GM12878 (cell line): ENCODE data around the gene AGO4. TPM values are rescaled to one million over a fixed set of nuclear protein-coding genes. Genes with fewer than 3 reads are reported as not detected.

Experiments
- ASH2L ChIP-seq: fragments of 300-600, 200-600 bp; sonication (generic); IDR thresholded peaks from 2 replicates; pipeline ENCODE4 v1.6.1; 2017; ENCODE audit warnings: low read depth, mild to moderate bottlenecking, borderline replicate concordance
- HCFC1 ChIP-seq: fragments of 150-350 bp; IDR thresholded peaks from 2 replicates; pipeline ENCODE4 v1.6.1; 2014; ENCODE audit warnings: low read length
- IKZF1 ChIP-seq: fragments of 450-650 bp; conservative IDR thresholded peaks from 2 replicates; pipeline ENCODE4 v1.6.1; 2017; ENCODE audit warnings: antibody characterized with exemption, mild to moderate bottlenecking
- NFYA ChIP-seq: IDR thresholded peaks from 2 replicates; pipeline ENCODE4 v1.6.1; 2011; ENCODE audit warnings: low read depth, mild to moderate bottlenecking, low read length, improper control_type of control experiment, borderline replicate concordance
- RCOR1 ChIP-seq: conservative IDR thresholded peaks from 2 replicates; pipeline ENCODE4 v1.6.1; 2012; ENCODE audit warnings: low read depth, low read length, improper control_type of control experiment
- TCF7 ChIP-seq: IDR thresholded peaks from 2 replicates; pipeline ENCODE4 v1.6.1; 2014; ENCODE audit warnings: antibody characterized with exemption, borderline replicate concordance
- polyA plus RNA-seq, 11 experiments: library from polyadenylated mRNA; depleted of rRNA in 4 of 11; unstranded in 6 of 11; stranded (reverse) in 5 of 11; fragments of >200 nt; fragmentation: Nextera tagmentation in 4 of 11; fragmentation: Illumina TruSeq in 1 of 11; extraction: Ambion mirVana in 4 of 11; extraction: Trizol in 1 of 11; gene quantifications; 1 replicate in 1 of 11; 2 replicates in 10 of 11; pipeline versions ENCODE4 v1.2.1 to v1.2.3, GENCODE V29; 2011 to 2016; ENCODE audit warnings: inconsistent platforms in 2 of 11, missing spikeins in 2 of 11, low read depth in 1 of 11
- total RNA-seq, 4 experiments: library from RNA; depleted of rRNA in 3 of 4; stranded (reverse); fragments of >200 nt in 3 of 4; fragmentation: Illumina TruSeq in 1 of 4; extraction: Trizol in 1 of 4; gene quantifications; 2 replicates each; pipeline versions ENCODE4 v1.2.1 to v1.2.3, GENCODE V29; 2013 to 2021
- TF ChIP-seq, protein P1 (sequence below): fragments of 450-650 bp; formaldehyde crosslinking; IDR thresholded peaks from 2 replicates; pipeline ENCODE4 v1.4.0; 2020; ENCODE audit warnings: mild to moderate bottlenecking, moderate library complexity
- TF ChIP-seq, protein P2 (sequence below): IDR thresholded peaks from 2 replicates; pipeline ENCODE4 v1.6.1; 2012; ENCODE audit warnings: low read depth, low read length, improper control_type of control experiment
- TF ChIP-seq, protein P3 (sequence below): IDR thresholded peaks from 2 replicates; pipeline ENCODE4 v1.6.1; 2012; ENCODE audit warnings: low read depth, low read length, improper control_type of control experiment
- TF ChIP-seq, protein P4 (sequence below): IDR thresholded peaks from 2 replicates; pipeline ENCODE4 v1.6.1; 2011; ENCODE audit warnings: mild to moderate bottlenecking, low read depth, low read length, moderate library complexity; ENCODE audit not compliant: insufficient replicate concordance

The AGO4 gene
- total and polyA plus RNA-seq, 10 of the 15 experiments (the other 5 are each of a cell fraction or from before 2014, with no cell fraction given) = 1.2 to 7.9 (median 3.2) TPM

DNA sequence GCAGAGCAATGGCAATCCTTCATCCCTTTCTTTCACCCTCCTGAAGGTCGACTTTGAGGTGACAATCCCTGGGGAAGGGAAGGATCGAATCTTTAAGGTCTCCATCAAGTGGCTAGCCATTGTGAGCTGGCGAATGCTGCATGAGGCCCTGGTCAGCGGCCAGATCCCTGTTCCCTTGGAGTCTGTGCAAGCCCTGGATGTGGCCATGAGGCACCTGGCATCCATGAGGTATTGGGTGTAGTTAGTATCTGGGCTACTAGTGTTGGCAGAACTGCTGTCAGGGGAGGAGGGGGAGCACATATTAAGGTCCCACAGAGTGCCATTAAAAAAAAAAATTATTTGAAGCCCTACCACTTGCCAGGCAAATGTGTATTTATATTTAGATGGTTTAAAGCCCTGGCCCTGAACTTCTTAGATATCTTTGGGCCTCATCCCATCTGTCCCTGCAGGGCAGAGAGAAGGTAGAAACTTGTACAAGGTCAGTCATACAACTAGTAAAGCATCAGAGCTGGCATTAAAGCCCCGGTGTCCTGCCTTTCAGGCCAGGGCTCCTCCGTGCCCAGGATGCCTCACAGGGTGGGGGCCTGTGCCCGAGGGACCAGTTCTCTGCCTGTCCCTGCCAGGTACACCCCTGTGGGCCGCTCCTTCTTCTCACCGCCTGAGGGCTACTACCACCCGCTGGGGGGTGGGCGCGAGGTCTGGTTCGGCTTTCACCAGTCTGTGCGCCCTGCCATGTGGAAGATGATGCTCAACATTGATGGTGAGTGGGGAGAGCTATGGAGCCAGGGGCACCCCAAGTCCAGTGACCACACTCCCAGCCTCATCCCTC is 85.4 kb downstream of the AGO4 start (continued):
- TF ChIP-seq, protein P1, sequence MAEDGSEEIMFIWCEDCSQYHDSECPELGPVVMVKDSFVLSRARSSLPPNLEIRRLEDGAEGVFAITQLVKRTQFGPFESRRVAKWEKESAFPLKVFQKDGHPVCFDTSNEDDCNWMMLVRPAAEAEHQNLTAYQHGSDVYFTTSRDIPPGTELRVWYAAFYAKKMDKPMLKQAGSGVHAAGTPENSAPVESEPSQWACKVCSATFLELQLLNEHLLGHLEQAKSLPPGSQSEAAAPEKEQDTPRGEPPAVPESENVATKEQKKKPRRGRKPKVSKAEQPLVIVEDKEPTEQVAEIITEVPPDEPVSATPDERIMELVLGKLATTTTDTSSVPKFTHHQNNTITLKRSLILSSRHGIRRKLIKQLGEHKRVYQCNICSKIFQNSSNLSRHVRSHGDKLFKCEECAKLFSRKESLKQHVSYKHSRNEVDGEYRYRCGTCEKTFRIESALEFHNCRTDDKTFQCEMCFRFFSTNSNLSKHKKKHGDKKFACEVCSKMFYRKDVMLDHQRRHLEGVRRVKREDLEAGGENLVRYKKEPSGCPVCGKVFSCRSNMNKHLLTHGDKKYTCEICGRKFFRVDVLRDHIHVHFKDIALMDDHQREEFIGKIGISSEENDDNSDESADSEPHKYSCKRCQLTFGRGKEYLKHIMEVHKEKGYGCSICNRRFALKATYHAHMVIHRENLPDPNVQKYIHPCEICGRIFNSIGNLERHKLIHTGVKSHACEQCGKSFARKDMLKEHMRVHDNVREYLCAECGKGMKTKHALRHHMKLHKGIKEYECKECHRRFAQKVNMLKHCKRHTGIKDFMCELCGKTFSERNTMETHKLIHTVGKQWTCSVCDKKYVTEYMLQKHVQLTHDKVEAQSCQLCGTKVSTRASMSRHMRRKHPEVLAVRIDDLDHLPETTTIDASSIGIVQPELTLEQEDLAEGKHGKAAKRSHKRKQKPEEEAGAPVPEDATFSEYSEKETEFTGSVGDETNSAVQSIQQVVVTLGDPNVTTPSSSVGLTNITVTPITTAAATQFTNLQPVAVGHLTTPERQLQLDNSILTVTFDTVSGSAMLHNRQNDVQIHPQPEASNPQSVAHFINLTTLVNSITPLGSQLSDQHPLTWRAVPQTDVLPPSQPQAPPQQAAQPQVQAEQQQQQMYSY (CRISPR knock-in tag) = no peak
- TF ChIP-seq NFYA (no peak), HCFC1 (no peak), ASH2L (no peak), RCOR1 (no peak), TCF7 (no peak), IKZF1 (no peak)
- TF ChIP-seq, protein P2, sequence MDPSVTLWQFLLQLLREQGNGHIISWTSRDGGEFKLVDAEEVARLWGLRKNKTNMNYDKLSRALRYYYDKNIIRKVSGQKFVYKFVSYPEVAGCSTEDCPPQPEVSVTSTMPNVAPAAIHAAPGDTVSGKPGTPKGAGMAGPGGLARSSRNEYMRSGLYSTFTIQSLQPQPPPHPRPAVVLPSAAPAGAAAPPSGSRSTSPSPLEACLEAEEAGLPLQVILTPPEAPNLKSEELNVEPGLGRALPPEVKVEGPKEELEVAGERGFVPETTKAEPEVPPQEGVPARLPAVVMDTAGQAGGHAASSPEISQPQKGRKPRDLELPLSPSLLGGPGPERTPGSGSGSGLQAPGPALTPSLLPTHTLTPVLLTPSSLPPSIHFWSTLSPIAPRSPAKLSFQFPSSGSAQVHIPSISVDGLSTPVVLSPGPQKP = no peak
- TF ChIP-seq, protein P3, sequence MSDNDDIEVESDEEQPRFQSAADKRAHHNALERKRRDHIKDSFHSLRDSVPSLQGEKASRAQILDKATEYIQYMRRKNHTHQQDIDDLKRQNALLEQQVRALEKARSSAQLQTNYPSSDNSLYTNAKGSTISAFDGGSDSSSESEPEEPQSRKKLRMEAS = no peak
- TF ChIP-seq, protein P4, sequence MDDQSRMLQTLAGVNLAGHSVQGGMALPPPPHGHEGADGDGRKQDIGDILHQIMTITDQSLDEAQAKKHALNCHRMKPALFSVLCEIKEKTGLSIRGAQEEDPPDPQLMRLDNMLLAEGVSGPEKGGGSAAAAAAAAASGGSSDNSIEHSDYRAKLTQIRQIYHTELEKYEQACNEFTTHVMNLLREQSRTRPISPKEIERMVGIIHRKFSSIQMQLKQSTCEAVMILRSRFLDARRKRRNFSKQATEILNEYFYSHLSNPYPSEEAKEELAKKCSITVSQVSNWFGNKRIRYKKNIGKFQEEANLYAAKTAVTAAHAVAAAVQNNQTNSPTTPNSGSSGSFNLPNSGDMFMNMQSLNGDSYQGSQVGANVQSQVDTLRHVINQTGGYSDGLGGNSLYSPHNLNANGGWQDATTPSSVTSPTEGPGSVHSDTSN = no peak
